T-cell (primary cell): ENCODE measurements around the gene NEGR1. TPM values are rescaled to one million over a fixed set of nuclear protein-coding genes. Genes with fewer than 3 reads are reported as not detected.
"Not testable (repeated sequence)": the region's sequence is repeated elsewhere in the genome, so short reads cannot be mapped to it uniquely, and the experiment has no call there.

Experiments
- ATAC-seq, 4 experiments: fragments of 200-7000 bp in 3 of 4; fragments of 150-1000 bp in 1 of 4; cut with Tn5 transposase; replicated peaks in 1 of 4; 1 replicate in 3 of 4; 2 replicates in 1 of 4; pipeline ENCODE4 v1.10.0; 2021; ENCODE audit warnings: moderate library complexity in 3 of 4, mild to moderate bottlenecking in 2 of 4, moderate number of reproducible peaks in 1 of 4
- CTCF ChIA-PET, 2 donors: fragments of 300-600 bp; sonication (Branson Sonifier 250); formaldehyde crosslinking; loops; one replicate each; lab custom pipeline; 2022; ENCODE audit warnings: antibody characterized with exemption in 2 of 2; lab: Charles Lee
- POLR2A ChIA-PET, 2 donors: fragments of 300-600 bp; sonication (Branson Sonifier 250); formaldehyde crosslinking; loops; one replicate each; lab custom pipeline; 2022; ENCODE audit warnings: antibody characterized with exemption in 2 of 2; lab: Charles Lee
- DNase-seq, 35 experiments: peaks; one replicate each; pipeline versions ENCODE4 v3.0.0 to v3.0.0-alpha.2; 2013 to 2023
- H3K27ac ChIP-seq: one replicate; pipeline ENCODE4 v1.5.1; 2013; ENCODE audit warnings: low read length
- H3K27me3 ChIP-seq, 2 experiments: replicated peaks in 1 of 2; 1 replicate in 1 of 2; 2 replicates in 1 of 2; pipeline versions ENCODE4 v1.6.1 to v1.7.0; 2013; ENCODE audit warnings: low read length in 1 of 2, mixed read lengths in 1 of 2; ENCODE audit not compliant: control insufficient read depth in 2 of 2, insufficient read depth in 2 of 2; ENCODE audit errors: extremely low read depth in 1 of 2
- H3K36me3 ChIP-seq, 2 donors: 1 replicate in 1 of 2; 2 replicates in 1 of 2; pipeline versions ENCODE4 v1.6.1 to v1.7.0; 2013; ENCODE audit warnings: low read length in 1 of 2; ENCODE audit not compliant: control insufficient read depth in 2 of 2, insufficient read depth in 1 of 2; ENCODE audit errors: extremely low read depth in 1 of 2
- H3K4me1 ChIP-seq, 2 experiments: 1 replicate in 1 of 2; 2 replicates in 1 of 2; pipeline versions ENCODE4 v1.6.1 to v1.7.0; 2013; ENCODE audit warnings: low read length in 2 of 2, mixed read lengths in 1 of 2; ENCODE audit not compliant: insufficient read depth in 2 of 2, control insufficient read depth in 1 of 2; ENCODE audit errors: extremely low read depth in 1 of 2
- H3K4me3 ChIP-seq, 2 donors: 1 replicate in 1 of 2; 2 replicates in 1 of 2; pipeline versions ENCODE4 v1.5.1 to v1.7.0; 2013; ENCODE audit warnings: mild to moderate bottlenecking in 2 of 2, low read length in 1 of 2, moderate library complexity in 1 of 2; ENCODE audit not compliant: control insufficient read depth in 1 of 2; ENCODE audit errors: extremely low read depth in 1 of 2
- H3K9me3 ChIP-seq: 2 replicates; pipeline ENCODE4 v1.7.0; 2013
- H3K27ac Mint-ChIP-seq, 2 donors: one replicate each; pipeline ENCODE4 v1.8.0; 2020 to 2021; ENCODE audit warnings: mild to moderate bottlenecking in 2 of 2, mixed read lengths in 2 of 2
- H3K27me3 Mint-ChIP-seq, 2 donors: one replicate each; pipeline ENCODE4 v1.8.0; 2021 to 2022; ENCODE audit warnings: mixed read lengths in 2 of 2
- H3K36me3 Mint-ChIP-seq: one replicate; pipeline ENCODE4 v1.8.0; 2021; ENCODE audit warnings: mixed read lengths
- H3K4me1 Mint-ChIP-seq, 3 donors: one replicate each; pipeline ENCODE4 v1.8.0; 2020 to 2022; ENCODE audit warnings: mixed read lengths in 3 of 3, mild to moderate bottlenecking in 1 of 3
- H3K4me3 Mint-ChIP-seq, 3 donors: one replicate each; pipeline ENCODE4 v1.8.0; 2020 to 2022; ENCODE audit warnings: mild to moderate bottlenecking in 3 of 3, mixed read lengths in 3 of 3, moderate library complexity in 3 of 3
- H3K9me3 Mint-ChIP-seq, 3 donors: one replicate each; pipeline ENCODE4 v1.8.0; 2020 to 2022; ENCODE audit warnings: mixed read lengths in 3 of 3
- WGBS: methylation state at CpG from one replicate; pipeline ENCODE4 v1.1.5; 2013; ENCODE audit warnings: missing lambda C conversion rate; ENCODE audit not compliant: insufficient coverage; 5-methylcytosine and 5-hydroxymethylcytosine counted together
- total RNA-seq, 35 experiments: library from RNA in 6 of 35; stranded (reverse) in 6 of 35; fragments of 120-200 nt in 1 of 35; gene quantifications; one replicate each; pipeline versions ENCODE4 v1.2.1 to v1.2.4 and lab custom pipeline; 2013 to 2026

NEGR1 gene
- total RNA-seq, 5 donors from 2014 or later (not counting 1 experiment from before 2014, with no cell fraction given): 0.05 to 0.26 (median 0.14) TPM; not detected in 1

- WGBS: no CpG with 5 or more reads among the region's 1 CpG
- H3K9me3 Mint-ChIP-seq: peaks cover 5 to 12% (median 6%) of the 10 kb centered on the region in 3 donors
- H3K4me1 Mint-ChIP-seq: no peaks in the 10 kb centered on the region
- POLR2A ChIA-PET: no interaction called here
- no peak overlapping the region for H3K4me3 Mint-ChIP-seq
- DNase-seq: no peak
- no peaks in the 10 kb centered on the region for H3K27me3 ChIP-seq
- ATAC-seq: no peak
- CTCF ChIA-PET: no interaction called here
- no peak overlapping the region for H3K27ac ChIP-seq
- H3K9me3 ChIP-seq: no peaks in the 10 kb centered on the region
- no peaks in the 10 kb centered on the region for H3K36me3 Mint-ChIP-seq
- H3K4me1 ChIP-seq: no peaks in the 10 kb centered on the region
- H3K4me3 ChIP-seq: no peak overlapping the region
- no peaks in the 10 kb centered on the region for H3K27me3 Mint-ChIP-seq
- H3K27ac Mint-ChIP-seq: no peak overlapping the region
- H3K36me3 ChIP-seq: no peaks in the 10 kb centered on the region
These were observed 374.0 kb downstream of the NEGR1 start for GRCh38 chr1:71908303-71908702.

GRCh38 chr1:71899881-71900280, 382.5 kb downstream of the NEGR1 start:
- no CpG with 5 or more reads among the region's 2 CpGs for WGBS
- no peaks in the 10 kb centered on the region for H3K9me3 ChIP-seq
- H3K4me3 ChIP-seq: no peak overlapping the region
- H3K27me3 ChIP-seq: no peaks in the 10 kb centered on the region
- CTCF ChIA-PET: no interaction called here
- Mint-ChIP-seq H3K27me3 (no peaks in the 10 kb centered on the region), H3K9me3 (peaks cover 2 to 13% (median 9%) of the 10 kb centered on the region in 3 donors), H3K4me3 (no peak overlapping the region), H3K4me1 (no peaks in the 10 kb centered on the region), H3K36me3 (no peaks in the 10 kb centered on the region), H3K27ac (no peak overlapping the region)
- H3K36me3 ChIP-seq: no peaks in the 10 kb centered on the region
- no peak overlapping the region for H3K27ac ChIP-seq
- no peaks in the 10 kb centered on the region for H3K4me1 ChIP-seq
- ATAC-seq: no peak
- POLR2A ChIA-PET: no interaction called here
- DNase-seq: no peak

GRCh38 chr1:71888166-71888565, 394.2 kb downstream of the NEGR1 start:
- H3K27ac Mint-ChIP-seq, H3K4me1 ChIP-seq, H3K27ac ChIP-seq, H3K27me3 Mint-ChIP-seq, H3K4me3 Mint-ChIP-seq, H3K4me3 ChIP-seq, H3K27me3 ChIP-seq, H3K4me1 Mint-ChIP-seq, CTCF ChIA-PET, H3K9me3 ChIP-seq, H3K36me3 Mint-ChIP-seq, DNase-seq, POLR2A ChIA-PET, H3K36me3 ChIP-seq, ATAC-seq, H3K9me3 Mint-ChIP-seq: not testable (repeated sequence)
- 92% methylated on average over 11 of the region's 23 CpGs for WGBS

GRCh38 chr1:71885171-71885570, 397.2 kb downstream of the NEGR1 start:
- CTCF ChIA-PET: no interaction called here
- H3K36me3 Mint-ChIP-seq: no peaks in the 10 kb centered on the region
- no CpG with 5 or more reads among the region's 2 CpGs for whole genome bisulfite sequencing

GRCh38 chr1:71882637-71883036, 399.7 kb downstream of the NEGR1 start:
- H3K4me1 Mint-ChIP-seq: no peaks in the 10 kb centered on the region
- ATAC-seq (no peak), DNase-seq (no peak)
- no peaks in the 10 kb centered on the region for H3K4me1 ChIP-seq
- H3K4me3 ChIP-seq: no peak overlapping the region
- no peaks in the 10 kb centered on the region for H3K36me3 Mint-ChIP-seq
- H3K27me3 ChIP-seq: no peaks in the 10 kb centered on the region
- H3K36me3 ChIP-seq: no peaks in the 10 kb centered on the region
- no CpG with 5 or more reads among the region's 2 CpGs for WGBS
- H3K4me3 Mint-ChIP-seq: no peak overlapping the region
- H3K27ac ChIP-seq: no peak overlapping the region
- ChIA-PET POLR2A (no interaction called here), CTCF (no interaction called here)
- H3K9me3 ChIP-seq: no peaks in the 10 kb centered on the region
- H3K27me3 Mint-ChIP-seq: no peaks in the 10 kb centered on the region
- peaks cover 2 to 4% (median 4%) of the 10 kb centered on the region in 3 donors for H3K9me3 Mint-ChIP-seq
- no peak overlapping the region for H3K27ac Mint-ChIP-seq

More at GRCh38 chr1:71885171-71885570, 397.2 kb downstream of the NEGR1 start:
- no peak overlapping the region for H3K27ac ChIP-seq
- no peak overlapping the region for H3K4me3 ChIP-seq
- H3K27me3 Mint-ChIP-seq: no peaks in the 10 kb centered on the region
- no peak overlapping the region for H3K4me3 Mint-ChIP-seq
- H3K4me1 ChIP-seq: no peaks in the 10 kb centered on the region
- no peaks in the 10 kb centered on the region for H3K27me3 ChIP-seq
- no peaks in the 10 kb centered on the region for H3K36me3 ChIP-seq
- DNase-seq (no peak), ATAC-seq (no peak)
- H3K27ac Mint-ChIP-seq: no peak overlapping the region
- H3K9me3 ChIP-seq: no peaks in the 10 kb centered on the region
- no peaks in the 10 kb centered on the region for H3K4me1 Mint-ChIP-seq
- POLR2A ChIA-PET: no interaction called here
- H3K9me3 Mint-ChIP-seq: peaks cover 2 to 4% (median 4%) of the 10 kb centered on the region in 3 donors

GRCh38 chr1:71882226-71882625, 400.1 kb downstream of the NEGR1 start:
- Mint-ChIP-seq H3K27me3 (no peaks in the 10 kb centered on the region), H3K36me3 (no peaks in the 10 kb centered on the region), H3K4me1 (no peaks in the 10 kb centered on the region), H3K9me3 (peaks cover 2 to 4% (median 4%) of the 10 kb centered on the region in 3 donors), H3K27ac (no peak overlapping the region), H3K4me3 (no peak overlapping the region)
- H3K36me3 ChIP-seq: no peaks in the 10 kb centered on the region
- CTCF ChIA-PET: no interaction called here
- DNase-seq (no peak), ATAC-seq (no peak)
- no peak overlapping the region for H3K4me3 ChIP-seq
- no peak overlapping the region for H3K27ac ChIP-seq
- H3K9me3 ChIP-seq: no peaks in the 10 kb centered on the region
- no CpG with 5 or more reads among the region's 3 CpGs for WGBS
- POLR2A ChIA-PET: no interaction called here
- no peaks in the 10 kb centered on the region for H3K4me1 ChIP-seq
- H3K27me3 ChIP-seq: no peaks in the 10 kb centered on the region

- ATAC-seq (no peak), DNase-seq (no peak)
- H3K4me3 Mint-ChIP-seq: no peak overlapping the region
- ChIA-PET POLR2A (no interaction called here), CTCF (no interaction called here)
- Histone ChIP-seq H3K36me3 (no peaks in the 10 kb centered on the region), H3K4me3 (no peak overlapping the region), H3K27ac (no peak overlapping the region), H3K4me1 (no peaks in the 10 kb centered on the region), H3K9me3 (no peaks in the 10 kb centered on the region), H3K27me3 (no peaks in the 10 kb centered on the region)
- no peak overlapping the region for H3K27ac Mint-ChIP-seq
- H3K27me3 Mint-ChIP-seq: no peaks in the 10 kb centered on the region
- no peaks in the 10 kb centered on the region for H3K4me1 Mint-ChIP-seq
- H3K9me3 Mint-ChIP-seq: peaks cover 2 to 7% (median 4%) of the 10 kb centered on the region in 3 donors
- no peaks in the 10 kb centered on the region for H3K36me3 Mint-ChIP-seq
These were observed 400.7 kb downstream of the NEGR1 start for GRCh38 chr1:71881611-71882010.
